CD4-positive, alpha-beta T cell treated with Interleukin-4 for 1 hour (primary cell): ENCODE results near the gene AEN.
A peak's percentile ranks its signal among the peaks of the same experiment; 100 is the strongest.
"Not testable (repeated sequence)": the region's sequence is repeated elsewhere in the genome, so short reads cannot be mapped to it uniquely, and the experiment has no call there.

Source experiments
- DNase-seq, 2 donors: peaks; one replicate each; pipeline ENCODE4 v3.0.0-alpha.2; 2020 to 2022

The AEN gene

DNA sequence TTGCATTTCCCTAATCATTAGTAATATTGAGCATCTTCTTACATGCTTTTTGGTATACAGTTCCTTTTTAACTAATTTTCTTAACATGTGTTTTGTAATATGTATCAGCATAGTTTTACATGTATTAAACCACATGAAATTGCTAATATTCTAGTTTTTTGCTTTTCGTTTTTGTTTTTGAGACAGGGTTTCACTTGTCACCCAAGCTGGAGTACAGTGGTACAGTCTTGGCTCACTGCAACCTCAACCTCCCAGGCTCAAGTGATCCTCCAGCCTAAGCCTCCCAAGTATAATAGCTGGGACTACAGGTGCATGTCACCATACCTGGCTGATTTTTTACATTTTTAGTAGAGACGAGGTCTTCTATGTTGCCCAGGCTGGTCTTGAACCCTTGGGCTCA lies 13.3 kb downstream of the AEN start:
- no peak for DNase-seq

DNA sequence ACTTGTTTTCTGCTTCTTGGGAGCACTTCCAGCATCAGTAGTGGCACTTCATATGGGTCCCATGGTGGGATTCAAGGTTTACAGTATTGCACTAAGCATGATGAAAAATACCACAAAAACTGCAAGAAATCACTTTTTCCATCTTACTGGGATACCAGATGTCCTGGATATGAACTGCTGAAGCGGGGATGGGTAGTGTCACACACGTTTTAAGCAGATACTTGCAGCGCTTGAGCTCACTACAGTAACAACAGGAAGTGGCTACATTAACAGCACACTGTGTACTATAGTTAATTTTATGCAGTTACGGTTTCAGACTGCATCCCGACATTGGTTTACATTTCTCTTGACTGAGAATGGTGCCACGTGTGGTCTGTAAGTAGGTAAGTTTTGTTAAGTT lies 14.2 kb downstream of the AEN start:
- DNase-seq, result peak; percentile 60 to 77

DNA sequence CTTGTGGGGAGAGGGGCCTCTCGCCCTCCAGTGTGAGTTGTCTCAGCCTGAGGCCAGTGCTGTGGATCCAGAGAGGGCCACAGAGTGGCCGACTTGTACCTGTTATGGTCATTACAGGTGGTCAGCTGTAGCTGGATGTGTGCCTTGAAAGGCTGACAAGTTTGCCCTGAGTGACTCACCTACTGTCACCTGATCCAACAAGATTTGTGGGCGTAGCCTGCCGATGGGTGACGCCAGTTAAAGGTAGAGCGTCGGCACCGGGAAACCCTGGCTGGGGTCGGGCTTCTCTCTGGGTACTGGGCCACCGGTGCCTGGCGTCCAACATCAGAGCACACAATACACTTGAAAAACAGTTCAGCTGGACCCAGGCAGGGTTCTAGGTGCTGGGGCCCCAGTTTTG lies 14.9 kb downstream of the AEN start:
- DNase-seq, result peak; percentile 79 to 85

DNA sequence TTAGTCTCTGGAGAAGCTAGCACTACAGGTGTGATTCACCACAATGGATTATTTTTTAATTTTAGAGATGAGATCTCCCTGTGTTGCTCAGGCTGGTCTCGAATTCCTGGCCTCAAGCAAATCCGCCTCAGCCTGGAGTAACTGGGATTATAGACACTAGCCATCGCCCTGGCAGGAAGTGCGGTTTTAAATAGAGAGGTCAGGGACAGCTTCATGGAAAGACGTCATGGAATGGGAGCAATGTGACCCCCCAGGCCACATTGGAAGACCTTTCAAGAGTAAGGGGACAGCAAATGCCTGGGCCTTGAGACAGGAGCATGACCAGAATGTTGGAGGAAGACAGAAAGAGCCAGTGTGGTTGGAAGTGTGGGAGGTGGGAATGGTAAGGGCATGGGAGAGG lies 15.5 kb downstream of the AEN start:
- no peak for DNase-seq

DNA sequence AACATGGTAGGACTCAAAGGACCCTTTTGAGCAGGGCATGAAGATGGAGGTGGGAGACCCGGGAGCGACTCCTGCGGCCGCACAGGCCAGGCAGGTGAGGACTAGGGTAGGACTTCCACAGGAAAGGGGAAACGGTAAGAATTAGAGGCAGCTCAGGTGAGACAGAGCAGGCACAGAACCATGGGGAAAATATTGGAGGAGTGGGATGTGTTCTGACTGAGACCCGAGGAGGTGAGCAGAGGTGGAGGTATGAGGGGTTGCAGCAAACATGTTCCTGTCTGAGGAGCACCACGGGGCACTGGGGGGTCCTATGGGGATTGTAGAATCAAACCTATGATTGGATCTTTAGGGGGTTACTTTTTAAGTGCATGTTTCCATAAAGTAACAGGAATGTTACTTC lies 16.3 kb downstream of the AEN start:
- no peak for DNase-seq

DNA sequence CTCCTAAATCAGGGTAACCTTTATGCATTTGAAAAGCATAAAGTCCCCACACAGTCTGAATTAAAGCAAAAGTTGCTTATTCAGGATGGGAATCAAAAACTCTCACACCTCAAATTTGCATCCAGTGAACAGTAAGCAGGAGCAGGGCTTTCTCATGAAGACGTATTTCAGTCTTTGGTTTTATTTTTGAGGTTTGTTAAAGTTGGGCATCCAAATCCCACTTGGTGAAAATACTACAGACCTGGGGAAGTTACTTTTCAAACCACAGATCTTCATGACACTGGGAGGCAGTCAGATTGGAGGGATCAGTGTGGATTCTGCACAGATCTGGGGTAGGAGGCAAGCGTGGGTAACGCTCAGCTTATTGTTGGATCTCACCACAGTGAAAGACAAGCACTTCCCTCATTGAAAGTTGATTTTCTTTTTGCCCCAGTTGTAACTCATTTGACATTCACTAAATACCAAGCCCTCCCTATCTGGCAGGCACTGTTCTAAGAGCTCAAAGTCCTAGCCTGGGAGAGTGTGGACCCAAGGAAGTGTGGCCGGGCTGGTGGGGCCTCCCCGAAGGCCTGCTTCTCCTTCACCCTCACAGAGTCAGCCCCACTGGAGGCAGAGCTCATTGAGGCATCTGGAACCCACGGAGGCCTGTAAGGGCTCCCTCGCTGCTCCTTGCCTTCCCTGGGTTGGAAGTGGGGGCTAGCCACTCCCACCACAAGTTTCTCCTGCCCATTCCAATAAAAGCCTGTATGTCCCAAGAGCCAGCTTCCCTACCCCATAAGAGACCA lies 16.9 kb downstream of the AEN start:
- no peak for DNase-seq

DNA sequence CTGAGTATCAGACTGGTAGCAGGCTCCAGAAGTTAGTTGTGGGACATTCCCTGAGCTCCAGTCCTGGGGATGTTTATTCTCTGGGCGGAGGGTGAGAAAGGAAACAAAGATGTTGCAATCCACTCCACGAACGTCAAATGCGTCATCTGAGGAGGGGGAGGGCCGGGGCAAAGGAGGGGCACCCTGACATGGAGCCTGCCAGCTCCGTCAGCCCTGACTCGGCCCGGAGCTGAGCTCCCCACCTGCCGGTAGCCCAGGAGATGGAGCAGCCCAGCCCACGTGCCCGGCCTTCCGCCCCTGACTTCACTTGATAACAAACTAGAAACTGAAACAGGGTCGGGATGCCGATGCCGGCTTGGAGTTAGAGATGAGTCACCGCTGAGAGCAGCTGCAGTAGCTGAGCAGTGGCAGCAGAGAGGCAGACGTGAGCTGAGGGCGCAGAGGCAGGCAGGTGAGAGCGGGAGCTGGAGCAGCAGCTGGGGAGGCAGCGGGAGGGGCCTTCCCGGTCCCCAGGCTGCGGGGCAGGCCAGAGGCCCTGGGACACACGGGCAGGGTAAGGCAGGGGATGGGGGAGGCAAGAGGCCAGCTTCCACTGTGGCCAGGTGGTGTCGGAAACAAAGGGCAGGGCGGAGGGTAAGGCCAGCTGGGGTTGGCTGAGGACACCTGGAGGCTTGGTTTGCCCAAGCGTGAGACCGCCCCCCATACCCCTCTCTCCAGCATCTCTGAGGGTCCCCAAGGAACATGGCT lies 17.7 kb downstream of the AEN start, which contains the start of gene ISG20:
Gene ISG20, plus strand, starts transcription at position 391 of the 747 bp plus-strand sequence. Its CDS starts 351 bp downstream, at position 742.
- peak; percentile 99 for DNase-seq

DNA sequence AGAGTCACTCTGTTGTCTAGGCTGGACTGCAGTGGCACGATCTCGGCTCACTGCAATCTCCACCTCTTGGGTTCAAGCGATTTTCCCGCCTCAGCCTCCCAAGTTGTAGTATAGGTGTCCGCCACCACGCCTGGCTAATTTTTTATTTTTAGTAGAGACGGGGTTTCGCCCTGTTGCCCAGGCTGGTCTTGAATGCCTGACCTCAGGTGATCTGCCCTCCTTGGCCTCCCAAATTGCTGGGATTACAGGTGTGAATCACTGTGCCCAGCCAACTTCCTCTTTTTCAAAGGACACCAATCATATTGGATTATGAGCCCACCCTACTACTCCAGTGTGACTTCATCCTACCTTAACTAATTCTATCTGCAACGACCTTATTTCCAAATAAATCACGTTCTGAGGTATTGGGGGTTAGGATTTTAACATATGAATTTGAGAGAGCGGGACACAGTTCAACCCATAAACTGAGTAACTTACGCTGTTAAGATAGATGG lies 20.9 kb downstream of the AEN start:
- DNase-seq, result no peak

DNA sequence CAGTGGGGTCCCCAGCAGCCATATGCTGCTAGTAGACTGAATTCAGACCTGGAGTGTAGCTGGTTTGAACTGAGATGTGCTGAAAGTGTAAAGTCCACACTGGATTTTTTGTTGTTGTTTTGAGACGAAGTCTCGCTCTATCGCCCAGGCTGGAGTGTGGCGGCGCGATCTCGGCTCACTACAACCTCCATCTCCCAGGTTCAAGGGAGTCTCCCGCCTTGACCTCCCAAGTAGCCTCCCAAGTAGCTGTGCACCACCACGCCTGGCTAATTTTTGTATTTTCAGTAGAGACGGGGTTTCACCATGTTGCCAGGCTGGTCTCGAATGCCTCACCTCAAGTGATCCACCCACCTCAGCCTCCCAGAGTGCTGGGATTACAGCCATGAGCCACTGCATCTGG lies 21.4 kb downstream of the AEN start:
- DNase-seq, result not testable (repeated sequence)

DNA sequence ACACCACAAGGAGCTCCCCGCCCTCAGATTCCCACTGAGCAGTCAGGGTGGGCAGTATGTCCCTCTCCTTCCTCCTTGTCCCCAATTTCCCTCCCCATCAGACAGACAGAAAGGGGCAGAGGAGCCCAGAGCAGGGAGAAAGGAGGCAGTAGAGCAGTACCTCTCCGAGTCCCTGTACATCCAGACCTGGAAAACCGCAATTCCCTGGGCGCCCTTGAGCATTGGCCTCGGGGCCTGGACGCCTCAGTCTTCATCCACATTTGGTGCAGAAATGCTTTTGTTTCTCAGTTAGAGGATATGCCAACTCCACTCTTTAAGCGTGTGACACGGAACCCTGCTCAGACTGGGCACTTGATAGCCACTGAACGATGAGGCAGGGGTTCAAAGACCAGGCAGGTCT lies 23.6 kb downstream of the AEN start:
- DNase-seq, result no peak

DNA sequence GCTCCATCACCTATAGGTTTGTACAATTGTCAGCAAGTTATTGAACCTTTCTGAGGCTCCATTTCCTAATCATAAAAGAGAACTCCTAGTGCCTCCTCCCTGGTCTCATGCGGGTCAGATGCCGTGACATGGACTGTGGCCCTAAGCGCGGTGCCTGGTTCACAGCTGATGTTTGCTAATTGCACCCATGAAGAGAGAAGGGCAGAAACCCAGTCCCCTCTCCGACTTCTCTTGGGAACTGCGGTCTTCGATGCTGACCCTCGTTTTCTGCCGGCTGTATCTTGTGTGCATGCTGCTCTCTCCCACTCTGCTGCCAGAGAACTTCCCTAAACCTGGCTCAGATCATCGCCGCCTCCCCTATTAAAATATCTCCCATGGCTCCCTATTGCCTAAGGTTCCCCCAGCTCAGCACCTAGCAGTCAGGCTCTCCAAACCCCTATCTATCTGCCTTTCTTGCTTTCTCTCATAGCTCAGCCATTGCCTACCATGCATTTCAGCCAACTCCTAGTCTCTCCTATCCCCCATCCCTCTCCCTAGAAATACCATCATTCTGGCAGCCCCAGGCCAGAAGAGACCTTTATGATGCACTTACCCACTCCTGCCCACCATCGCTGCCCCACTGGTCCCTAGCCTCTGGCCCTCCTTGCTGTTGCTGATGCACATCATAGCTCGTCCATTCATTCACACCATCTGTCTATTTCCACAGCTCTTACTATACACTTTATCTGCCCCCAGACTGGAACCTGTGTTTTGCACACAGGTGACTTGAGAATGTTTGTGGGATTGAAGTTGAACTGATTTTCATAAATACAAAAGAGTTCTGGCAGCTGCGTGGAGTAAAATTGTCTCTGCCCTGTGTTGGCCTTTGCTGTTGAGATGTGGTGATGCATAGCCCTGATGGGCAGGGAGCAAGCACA lies 24.3 kb downstream of the AEN start:
- no peak for DNase-seq

DNA sequence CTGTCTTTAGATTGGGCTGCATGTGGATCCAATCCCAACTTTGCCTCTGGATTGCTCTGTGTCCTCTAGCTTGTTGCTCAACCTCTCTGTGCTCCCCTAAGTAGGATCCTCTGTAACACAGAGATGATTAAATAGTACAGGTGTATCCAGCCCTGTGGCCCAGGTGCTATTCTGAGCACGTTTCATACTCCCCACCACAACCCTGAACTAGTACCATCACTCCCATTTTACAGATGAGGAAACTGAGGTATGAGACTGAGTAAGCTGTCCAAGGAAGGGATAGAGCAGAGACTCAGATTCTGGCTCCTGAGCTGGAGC lies 24.9 kb downstream of the AEN start:
- DNase-seq, result no peak

DNA sequence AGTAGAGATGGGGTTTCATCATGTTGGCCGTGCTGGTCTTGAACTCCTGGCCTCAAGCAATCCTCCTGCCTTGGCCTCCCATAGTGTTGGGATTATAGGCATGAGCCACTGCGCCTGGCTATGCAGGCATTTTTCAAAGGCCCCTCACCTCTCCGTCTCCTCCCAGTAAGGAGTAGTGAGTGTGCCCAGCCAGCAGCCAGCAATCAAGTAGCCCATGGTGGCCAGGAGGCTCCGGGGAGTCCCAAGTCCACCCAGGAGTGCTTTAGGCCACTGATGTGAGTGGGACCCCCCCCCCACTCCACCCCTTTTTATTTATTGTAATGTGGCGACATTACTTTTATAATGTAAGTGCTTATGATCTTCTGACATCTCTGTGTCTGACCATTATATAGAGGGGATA lies 25.8 kb downstream of the AEN start:
- no peak for DNase-seq

DNA sequence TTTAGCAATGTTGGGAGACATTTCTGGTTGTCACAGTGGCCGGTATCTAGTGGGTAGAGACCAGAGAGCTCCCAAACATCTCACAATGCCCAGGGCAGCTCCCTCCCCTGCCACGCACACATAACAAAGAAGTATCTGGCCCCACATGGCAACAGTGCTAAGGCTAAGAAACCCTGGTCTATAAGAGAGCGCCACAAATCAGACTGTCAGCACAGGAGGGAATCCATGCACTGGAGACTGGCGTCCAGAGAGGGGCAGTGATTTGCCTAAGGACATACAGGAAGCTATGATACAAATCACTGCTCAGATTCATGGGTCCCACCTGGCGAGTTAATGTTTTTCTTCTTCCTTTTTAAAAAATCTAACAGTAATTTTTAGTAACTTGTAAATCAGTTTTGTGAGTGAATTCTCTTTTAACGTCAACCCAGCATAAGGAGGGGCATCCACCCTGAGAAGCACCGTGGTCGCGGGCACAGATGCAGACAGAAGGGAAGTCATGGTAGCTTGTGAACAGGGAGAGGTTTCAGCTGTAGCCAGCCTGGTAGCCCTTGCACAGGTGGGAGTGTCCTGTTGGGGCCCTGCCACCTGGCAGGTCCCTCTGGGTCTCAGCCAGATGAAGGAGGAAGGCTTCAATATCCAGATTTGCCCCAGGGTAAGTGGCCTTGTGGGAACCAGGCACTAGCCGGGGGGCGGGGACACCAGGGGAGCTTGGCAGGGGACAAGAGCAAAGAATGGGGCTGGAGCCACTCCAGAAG lies 26.4 kb downstream of the AEN start:
- no peak for DNase-seq

DNA sequence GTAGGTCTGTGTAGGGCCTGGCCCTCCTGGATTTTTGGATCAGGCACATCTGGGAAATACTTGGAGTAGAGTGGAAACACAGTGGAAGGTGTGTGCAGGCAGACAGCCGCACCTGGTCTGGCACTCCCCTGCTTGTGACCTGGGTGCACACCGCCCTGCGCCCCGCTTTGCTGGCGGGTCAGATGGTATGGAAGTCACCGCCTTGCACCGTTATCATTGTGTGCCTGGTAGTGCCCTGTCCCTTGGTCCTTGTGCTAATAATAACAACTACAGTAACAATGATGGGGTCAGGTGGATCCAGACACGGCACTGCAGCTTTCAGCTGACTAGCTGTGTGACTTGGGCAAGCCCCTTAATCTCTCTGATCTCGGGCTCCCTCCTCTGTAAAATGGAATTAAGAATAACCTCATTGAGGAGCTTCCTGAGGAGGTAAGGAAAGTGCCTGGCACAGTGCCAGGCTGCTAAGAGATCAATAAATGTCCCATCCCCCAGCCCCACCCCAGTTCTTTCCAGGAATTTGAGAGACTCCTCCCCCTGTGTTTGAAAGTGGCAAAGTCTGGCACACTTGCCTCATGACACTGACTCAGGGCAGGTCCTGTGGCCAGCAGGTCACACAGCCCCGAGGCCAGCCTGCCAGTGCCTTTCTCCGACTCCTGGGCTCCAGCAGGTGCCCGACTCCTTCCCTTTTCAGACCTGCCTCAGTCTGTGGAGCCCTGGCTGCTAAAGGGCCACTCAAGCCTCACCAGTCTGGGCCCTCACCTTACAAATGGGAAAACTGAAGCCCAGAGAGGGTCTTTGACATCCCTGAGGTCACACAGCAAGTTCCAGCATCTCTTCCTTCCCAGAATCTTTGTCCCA lies 27.4 kb downstream of the AEN start:
- DNase-seq, result peak; percentile 47 to 78

DNA sequence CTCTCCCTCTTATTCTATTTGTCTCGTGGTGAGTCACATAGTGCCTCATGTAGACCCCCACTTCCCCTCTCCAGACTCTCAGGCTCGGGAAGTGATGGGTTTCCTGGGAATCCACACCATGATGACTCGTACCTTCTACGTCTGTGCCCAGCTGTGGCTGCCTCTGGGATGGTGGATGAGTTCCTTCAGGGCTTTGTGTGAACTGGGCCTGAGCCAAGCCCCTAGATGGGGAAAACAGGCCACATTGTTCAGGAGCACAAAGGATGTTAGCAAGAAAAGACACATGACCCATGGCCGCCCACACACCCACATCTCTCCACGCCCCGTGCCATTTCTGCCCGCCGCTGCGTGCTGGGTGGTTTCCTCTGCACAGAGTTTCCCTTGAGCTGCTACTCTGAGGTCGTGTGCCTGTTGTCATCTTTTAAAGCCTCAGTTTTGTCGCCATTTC lies 28.2 kb downstream of the AEN start:
- peak; percentile 63 to 76 for DNase-seq

DNA sequence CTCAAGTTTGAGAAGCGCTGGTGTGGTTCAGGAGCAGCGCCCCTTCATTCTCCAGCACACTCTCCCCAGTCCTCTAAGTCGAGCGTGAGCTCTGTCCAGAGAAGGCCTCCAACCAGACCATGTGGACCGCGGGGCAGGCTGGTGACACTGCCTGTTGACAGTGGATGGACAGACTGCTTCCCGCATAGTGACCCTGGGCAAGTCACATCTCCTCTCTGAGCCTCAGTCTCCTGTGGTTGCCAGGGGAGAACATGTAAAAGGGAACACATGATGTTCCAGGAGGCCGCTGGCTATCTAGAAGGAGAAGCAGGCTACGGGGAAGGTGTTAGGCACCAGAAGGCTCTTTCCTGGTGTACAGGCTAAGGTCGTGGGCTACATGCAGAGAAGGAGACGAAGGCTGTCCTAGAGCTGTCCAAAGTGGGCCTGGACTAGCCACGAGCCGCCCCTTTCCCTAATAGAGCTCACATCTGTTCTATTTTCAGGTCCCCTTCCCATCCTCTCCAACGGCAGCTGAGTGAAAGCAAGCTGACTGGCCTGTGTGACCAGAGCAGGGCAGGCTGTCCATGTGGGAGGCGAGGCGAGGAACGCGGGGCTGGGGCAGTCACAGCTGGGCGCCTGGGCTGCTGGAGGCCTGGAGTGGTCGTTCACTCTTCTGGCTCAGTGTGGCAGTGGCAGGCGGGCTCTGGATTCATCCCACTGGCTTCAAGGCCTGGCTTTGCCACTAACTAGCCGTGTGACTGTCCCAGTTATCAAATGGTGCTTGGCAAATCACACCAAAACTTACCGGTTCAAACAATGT lies 28.8 kb downstream of the AEN start:
- no peak for DNase-seq

DNA sequence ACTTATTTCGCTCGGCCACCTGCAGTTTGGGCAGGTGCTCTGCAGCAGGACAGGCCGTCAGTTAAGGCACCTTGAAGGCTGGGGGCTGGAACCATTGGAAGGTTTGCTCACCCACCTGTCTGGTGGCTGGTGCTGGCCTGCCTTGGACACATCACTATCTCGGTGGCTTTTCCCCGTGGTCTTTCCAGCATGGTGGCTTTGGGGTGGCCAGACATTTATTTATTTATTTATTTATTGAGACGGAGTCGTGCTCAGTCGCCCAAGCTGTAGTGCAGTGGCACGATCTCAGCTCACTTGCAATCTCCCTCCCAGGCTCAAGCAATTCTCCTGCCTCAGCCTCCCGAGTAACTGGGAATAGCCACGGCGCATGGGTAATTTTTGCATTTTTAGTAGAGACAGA lies 29.4 kb downstream of the AEN start:
- no peak for DNase-seq

DNA sequence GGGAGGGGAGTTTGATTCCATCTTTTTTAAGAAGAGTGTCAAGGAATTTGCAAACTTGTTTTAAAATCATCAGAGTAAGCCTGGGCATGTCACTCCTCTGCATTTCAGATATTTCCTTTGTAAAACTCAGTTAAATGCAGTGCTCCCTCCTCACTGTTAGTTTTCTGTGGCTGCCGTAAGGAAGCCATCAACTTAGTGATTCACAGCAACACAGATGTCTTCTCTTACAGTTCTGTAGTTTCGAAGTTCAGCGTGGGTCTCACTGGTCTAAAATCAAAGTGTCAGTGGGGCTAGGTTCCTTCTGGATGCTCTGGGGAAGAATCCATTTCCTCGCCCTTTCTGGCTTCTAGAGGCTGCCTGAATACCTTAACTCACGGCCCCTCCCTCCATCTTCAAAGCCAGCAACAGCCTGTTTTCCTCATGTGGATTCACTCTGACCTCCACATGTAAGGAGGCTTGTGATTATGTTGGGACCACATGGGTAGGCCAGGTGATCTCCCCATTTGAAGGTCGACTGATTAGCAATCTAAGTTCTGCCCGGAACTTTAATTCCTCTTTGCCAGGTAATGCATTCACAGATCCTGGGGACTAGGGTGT lies 30.1 kb downstream of the AEN start:
- DNase-seq, result no peak

DNA sequence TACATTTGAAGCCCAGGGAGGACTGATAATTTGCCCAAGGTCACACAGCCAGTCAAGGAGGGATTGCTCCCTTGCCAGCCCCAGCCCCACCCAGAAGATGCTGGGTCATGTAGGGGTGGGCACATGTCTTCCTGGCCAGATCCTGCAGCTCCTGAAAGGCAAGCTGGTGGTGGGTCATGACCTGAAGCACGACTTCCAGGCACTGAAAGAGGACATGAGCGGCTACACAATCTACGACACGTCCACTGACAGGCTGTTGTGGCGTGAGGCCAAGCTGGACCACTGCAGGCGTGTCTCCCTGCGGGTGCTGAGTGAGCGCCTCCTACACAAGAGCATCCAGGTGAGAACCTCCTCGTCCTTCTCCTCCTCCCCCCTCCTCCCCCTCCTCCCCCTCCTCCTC lies 30.8 kb downstream of the AEN start:
- DNase-seq, result no peak
